Measurements from ENCODE around the gene TMEM240. TPM values are rescaled to one million over a fixed set of nuclear protein-coding genes. Genes with fewer than 3 reads are reported as not detected.

The TMEM240 gene
- total RNA-seq, 4 donors from 2014 or later: 1.2 to 4.5 (median 1.3) TPM

- H3K4me3 ChIP-seq (replicated peaks in 1 of 3): no peak overlapping the region
- intact Hi-C loops (cut with DNase I): no loop called here
- H3K36me3 ChIP-seq: peaks cover 3 to 8% of the 10 kb centered on the region in 2 donors
- DNase-seq: peak; percentile 95 to 96
- 31 to 63% methylated on average over 6 of the region's 6 CpGs for WGBS, 2 donors
- TF ChIP-seq, protein P1, sequence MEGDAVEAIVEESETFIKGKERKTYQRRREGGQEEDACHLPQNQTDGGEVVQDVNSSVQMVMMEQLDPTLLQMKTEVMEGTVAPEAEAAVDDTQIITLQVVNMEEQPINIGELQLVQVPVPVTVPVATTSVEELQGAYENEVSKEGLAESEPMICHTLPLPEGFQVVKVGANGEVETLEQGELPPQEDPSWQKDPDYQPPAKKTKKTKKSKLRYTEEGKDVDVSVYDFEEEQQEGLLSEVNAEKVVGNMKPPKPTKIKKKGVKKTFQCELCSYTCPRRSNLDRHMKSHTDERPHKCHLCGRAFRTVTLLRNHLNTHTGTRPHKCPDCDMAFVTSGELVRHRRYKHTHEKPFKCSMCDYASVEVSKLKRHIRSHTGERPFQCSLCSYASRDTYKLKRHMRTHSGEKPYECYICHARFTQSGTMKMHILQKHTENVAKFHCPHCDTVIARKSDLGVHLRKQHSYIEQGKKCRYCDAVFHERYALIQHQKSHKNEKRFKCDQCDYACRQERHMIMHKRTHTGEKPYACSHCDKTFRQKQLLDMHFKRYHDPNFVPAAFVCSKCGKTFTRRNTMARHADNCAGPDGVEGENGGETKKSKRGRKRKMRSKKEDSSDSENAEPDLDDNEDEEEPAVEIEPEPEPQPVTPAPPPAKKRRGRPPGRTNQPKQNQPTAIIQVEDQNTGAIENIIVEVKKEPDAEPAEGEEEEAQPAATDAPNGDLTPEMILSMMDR (IDR thresholded peaks at IDR 0.05): no peak
- TF ChIP-seq POLR2A (IDR thresholded peaks at IDR 0.05): no peak
- peaks cover 38 to 47% of the 10 kb centered on the region in 2 donors for H3K4me1 ChIP-seq
- no peaks in the 10 kb centered on the region for H3K27me3 ChIP-seq
- no peaks in the 10 kb centered on the region for H3K9me3 ChIP-seq
- H3K27ac ChIP-seq: peak overlapping the region; percentile 83 to 92 (median 86)
These were observed 16.1 kb upstream of the TMEM240 start for GRCh38 chr1:1556505-1556904.

DNA sequence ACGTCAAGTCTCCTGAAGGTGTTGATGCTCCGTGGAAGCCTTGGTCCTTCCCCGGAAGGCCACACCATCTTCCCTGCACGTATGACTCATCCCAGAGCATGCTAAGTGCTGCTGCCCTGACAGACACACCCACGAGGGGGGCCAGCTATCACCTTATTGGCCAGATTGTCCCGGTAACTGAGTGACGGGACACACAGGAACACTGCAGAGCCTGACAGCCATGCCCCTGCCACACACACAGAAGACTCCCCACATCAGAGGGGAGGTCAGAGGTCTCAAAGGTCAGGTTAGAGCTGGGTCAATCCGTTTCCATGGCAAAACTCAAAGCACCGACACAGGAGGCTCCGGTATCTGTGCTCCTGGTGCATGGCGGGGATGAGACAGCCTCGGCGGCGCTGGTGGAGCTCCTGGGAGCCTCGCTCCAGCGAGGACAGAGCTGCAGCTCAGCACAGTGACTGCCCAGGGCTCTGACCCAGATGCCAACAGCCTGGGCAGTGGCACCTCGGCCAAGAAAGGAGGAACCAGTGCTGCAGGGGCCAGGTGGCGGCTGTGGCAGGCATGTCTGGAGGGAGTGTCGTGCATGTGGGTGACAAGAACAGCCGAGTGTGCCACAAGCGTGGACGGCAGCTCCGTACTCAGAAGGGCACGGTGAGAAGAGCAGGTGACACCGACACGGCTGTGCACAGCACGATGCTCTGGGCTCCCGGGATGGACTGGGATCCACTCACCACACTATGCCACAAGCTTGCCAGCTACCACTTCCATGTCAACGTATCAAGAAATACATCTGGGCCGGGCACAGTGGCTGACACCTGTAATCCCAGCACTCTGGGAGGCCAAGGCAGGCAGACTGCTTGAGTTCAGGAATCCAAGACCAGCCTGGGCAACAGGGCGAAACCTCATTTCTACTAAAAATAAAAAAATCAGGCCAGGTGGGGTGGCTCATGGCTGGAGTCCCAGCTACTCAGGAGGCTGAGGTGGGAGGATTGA lies 14.8 kb upstream of the TMEM240 start:
- H3K4me3 ChIP-seq (replicated peaks in 1 of 3): no peak overlapping the region
- no peaks in the 10 kb centered on the region for H3K27me3 ChIP-seq
- intact Hi-C loops (cut with DNase I): no loop called here
- 56 to 65% methylated on average over 21 to 27 of the region's 31 CpGs for whole genome bisulfite sequencing, 2 donors
- peak; percentile 57 to 77 for DNase-seq
- peaks cover 38 to 53% of the 10 kb centered on the region in 2 donors for H3K4me1 ChIP-seq
- H3K27ac ChIP-seq: peak overlapping the region; percentile 78 to 86 (median 83)
- H3K9me3 ChIP-seq: no peaks in the 10 kb centered on the region
- TF ChIP-seq, protein P1 (IDR thresholded peaks at IDR 0.05): no peak
- TF ChIP-seq POLR2A (IDR thresholded peaks at IDR 0.05): no peak
- no peaks in the 10 kb centered on the region for H3K36me3 ChIP-seq

- no peaks in the 10 kb centered on the region for H3K36me3 ChIP-seq
- TF ChIP-seq, protein P1 (IDR thresholded peaks at IDR 0.05): no peak
- TF ChIP-seq POLR2A (IDR thresholded peaks at IDR 0.05): no peak
- no peak overlapping the region for H3K4me3 ChIP-seq (replicated peaks in 1 of 3)
- no peak overlapping the region for H3K27ac ChIP-seq
- intact Hi-C loops (cut with DNase I): no loop called here
- H3K27me3 ChIP-seq: no peaks in the 10 kb centered on the region
- H3K9me3 ChIP-seq: no peaks in the 10 kb centered on the region
- peaks cover 38 to 54% of the 10 kb centered on the region in 2 donors for H3K4me1 ChIP-seq
- WGBS, 2 donors: 84 to 89% methylated on average over 7 to 13 of the region's 13 CpGs
- DNase-seq: no peak
These were observed 14.1 kb upstream of the TMEM240 start for GRCh38 chr1:1554550-1554925.

- TF ChIP-seq, protein P1 (IDR thresholded peaks at IDR 0.05): no peak
- no peak for TF ChIP-seq POLR2A (IDR thresholded peaks at IDR 0.05)
- no peak overlapping the region for H3K4me3 ChIP-seq (replicated peaks in 1 of 3)
- intact Hi-C loops (cut with DNase I): no loop called here
- no peaks in the 10 kb centered on the region for H3K36me3 ChIP-seq
- DNase-seq: no peak
- no peak overlapping the region for H3K27ac ChIP-seq
- 93 to 95% methylated on average over 29 to 35 of the region's 35 CpGs for WGBS, 2 donors
- no peaks in the 10 kb centered on the region for H3K27me3 ChIP-seq
- H3K9me3 ChIP-seq: no peaks in the 10 kb centered on the region
- peaks cover 38 to 54% of the 10 kb centered on the region in 2 donors for H3K4me1 ChIP-seq
These were observed 13.5 kb upstream of the TMEM240 start for GRCh38 chr1:1553821-1554494.

All from thyroid gland (tissue), 4 donors.